ENCODE results near the gene SEC24A.

DNA sequence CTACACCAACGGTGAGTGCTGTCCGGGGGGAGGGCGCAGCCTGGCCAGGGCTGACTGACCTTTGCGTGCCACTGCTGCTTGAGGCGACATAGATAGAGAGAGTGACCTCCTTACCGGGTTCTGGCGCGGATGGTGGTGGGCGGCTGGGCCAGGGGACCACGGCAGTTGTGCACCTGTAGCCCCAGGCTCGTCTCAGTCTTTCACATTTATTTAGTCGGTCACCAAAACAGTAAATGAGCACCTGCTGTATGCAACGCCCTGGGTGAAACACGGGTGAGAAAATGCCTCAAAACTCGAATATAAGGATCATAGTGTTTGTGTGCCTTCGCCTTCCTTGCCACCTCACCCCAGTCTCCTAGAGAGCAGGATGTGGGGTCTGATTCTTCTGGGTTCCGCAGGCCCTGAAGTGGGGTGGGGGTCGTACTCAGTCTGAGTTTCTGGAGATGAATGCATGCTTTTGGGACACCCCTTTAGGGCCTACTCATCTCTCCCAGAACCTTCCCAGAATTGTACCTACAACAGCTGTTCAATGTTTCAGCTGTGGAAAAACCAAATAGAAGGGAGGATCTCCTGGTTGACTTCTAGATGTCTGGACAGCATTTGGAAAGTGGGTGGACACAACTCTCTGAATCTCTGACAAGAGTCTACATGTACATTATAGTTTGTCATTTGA lies 714 bp downstream of the SEC24A start:
- TF ChIP-seq EZH2 (IDR thresholded peaks at IDR 0.05; ENCODE audit: insufficient read depth, poor library complexity, severe bottlenecking) (no peak), EZH2phosphoT487 (IDR thresholded peaks at IDR 0.05; ENCODE audit: insufficient read depth, low read depth) (no peak)
